BLaER1 (cell line): ENCODE data around the gene RHOG.

Experiments used
- H3K27ac ChIP-seq: shearing (Covaris generic); formaldehyde crosslinking; 2 replicates; pipeline ENCODE4 v1.8.1; 2022
- H3K27me3 ChIP-seq: shearing (Covaris generic); formaldehyde crosslinking; 2 replicates; pipeline ENCODE4 v1.8.1; 2022
- H3K36me3 ChIP-seq: shearing (Covaris generic); formaldehyde crosslinking; 2 replicates; pipeline ENCODE4 v1.8.1; 2022
- H3K4me1 ChIP-seq: shearing (Covaris generic); formaldehyde crosslinking; 2 replicates; pipeline ENCODE4 v1.8.1; 2022
- H3K4me2 ChIP-seq: shearing (Covaris generic); formaldehyde crosslinking; 2 replicates; pipeline ENCODE4 v1.8.1; 2022
- H3K4me3 ChIP-seq: shearing (Covaris generic); formaldehyde crosslinking; 2 replicates; pipeline ENCODE4 v1.8.1; 2022
- H3K9ac ChIP-seq: shearing (Covaris generic); formaldehyde crosslinking; 2 replicates; pipeline ENCODE4 v1.8.1; 2022
- H3K9me3 ChIP-seq: shearing (Covaris generic); formaldehyde crosslinking; 2 replicates; pipeline ENCODE4 v1.8.1; 2022
- H4K20me1 ChIP-seq: shearing (Covaris generic); formaldehyde crosslinking; 2 replicates; pipeline ENCODE4 v1.8.1; 2022
- Cebpa-rat ChIP-seq: shearing (Covaris generic); IDR thresholded peaks from 2 replicates; pipeline ENCODE4 v1.8.1; 2022

The RHOG gene

DNA sequence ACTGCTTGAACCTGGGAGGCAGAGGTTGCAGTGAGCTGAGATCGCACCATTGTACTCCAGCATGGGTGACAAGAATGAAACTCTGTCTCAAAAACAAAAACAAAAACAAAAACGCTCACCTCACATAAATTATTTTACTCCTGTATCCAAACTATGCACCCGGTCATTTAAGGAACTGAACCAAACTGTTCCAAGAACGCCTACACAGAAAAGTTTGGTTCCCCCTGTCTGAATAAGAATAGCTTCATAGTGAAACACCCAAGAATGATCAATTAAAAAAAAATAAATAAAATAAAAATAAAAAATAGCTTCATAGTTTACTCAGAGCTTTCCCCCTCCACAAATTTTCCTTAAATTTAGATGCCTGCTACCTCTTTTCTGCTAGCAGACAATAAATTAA is 57.1 kb downstream of the RHOG start:
- H3K27ac ChIP-seq = peak overlapping the region; percentile 71; the same call in 1 of the 2 replicates
- no peak overlapping the region for H3K4me2 ChIP-seq
- H3K27me3 ChIP-seq = no peaks in the 10 kb centered on the region
- H4K20me1 ChIP-seq = peaks cover 100% of the 10 kb centered on the region
- peaks cover 59% of the 10 kb centered on the region for H3K36me3 ChIP-seq
- no peaks in the 10 kb centered on the region for H3K9me3 ChIP-seq
- no peak overlapping the region for H3K4me3 ChIP-seq
- H3K4me1 ChIP-seq = peaks cover 33% of the 10 kb centered on the region
- no peak overlapping the region for H3K9ac ChIP-seq
- TF ChIP-seq Cebpa-rat = no peak

DNA sequence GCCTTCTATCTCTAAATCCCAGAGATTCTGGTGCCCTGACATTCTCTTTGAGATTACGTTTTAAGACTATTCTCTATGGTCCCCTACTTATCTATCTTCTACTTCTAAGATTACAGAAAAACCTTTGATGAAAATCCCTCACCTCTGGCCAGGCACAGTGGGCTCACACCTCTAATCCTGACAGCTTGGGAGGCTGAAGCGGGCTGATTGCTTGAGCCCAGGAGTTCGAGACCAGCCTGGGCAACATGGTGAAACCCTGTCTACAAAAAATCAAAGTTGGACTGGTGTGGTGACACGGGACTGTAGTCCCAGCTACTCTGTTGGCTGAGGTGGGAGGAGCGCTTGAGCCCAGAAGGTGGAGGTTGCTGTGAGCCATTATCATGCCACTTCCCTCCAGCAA is 57.8 kb downstream of the RHOG start:
- Histone ChIP-seq H4K20me1 (peaks cover 100% of the 10 kb centered on the region), H3K27me3 (no peaks in the 10 kb centered on the region), H3K4me2 (no peak overlapping the region), H3K27ac (no peak overlapping the region), H3K9me3 (no peaks in the 10 kb centered on the region), H3K4me1 (peaks cover 33% of the 10 kb centered on the region), H3K9ac (no peak overlapping the region), H3K4me3 (no peak overlapping the region), H3K36me3 (peaks cover 59% of the 10 kb centered on the region)
- TF ChIP-seq Cebpa-rat = no peak

DNA sequence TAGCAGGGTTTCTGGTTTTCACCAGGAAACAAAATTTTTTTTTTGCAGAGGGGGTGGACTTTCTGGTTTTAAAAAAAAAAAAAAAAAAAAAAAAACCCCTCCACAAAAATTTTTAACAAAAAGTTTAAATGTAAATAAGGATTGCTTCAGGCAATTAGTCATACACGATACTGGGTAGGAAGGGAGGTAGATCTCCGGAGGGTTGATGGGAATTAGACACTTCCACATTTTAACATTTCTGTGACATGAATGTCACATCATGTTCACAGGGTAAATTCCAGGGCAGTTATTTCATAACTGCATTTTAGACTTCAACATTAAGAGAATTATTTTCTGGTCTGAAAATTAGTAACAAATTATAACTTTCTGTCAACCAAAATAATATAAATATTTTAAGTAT is 59.3 kb downstream of the RHOG start:
- Histone ChIP-seq H3K36me3 (peaks cover 60% of the 10 kb centered on the region), H3K4me1 (peaks cover 24% of the 10 kb centered on the region), H3K4me3 (no peak overlapping the region), H4K20me1 (peaks cover 98% of the 10 kb centered on the region), H3K9me3 (no peaks in the 10 kb centered on the region), H3K27me3 (no peaks in the 10 kb centered on the region), H3K27ac (no peak overlapping the region), H3K4me2 (no peak overlapping the region), H3K9ac (no peak overlapping the region)
- TF ChIP-seq Cebpa-rat = no peak
